Osteoblast (primary cell): ENCODE measurements around the gene SCAMP1. TPM values are rescaled to one million over a fixed set of nuclear protein-coding genes. Genes with fewer than 3 reads are reported as not detected.
A peak's percentile ranks its signal among the peaks of the same experiment; 100 is the strongest.

Experiments used
- DNase-seq: peaks from one replicate; pipeline ENCODE4 v3.0.0; 2011; ENCODE audit warnings: low spot score, mixed read lengths; ENCODE audit not compliant: insufficient read length; ENCODE audit errors: missing footprints
- H2AFZ ChIP-seq: 2 replicates; pipeline ENCODE4 v1.6.0; 2011; ENCODE audit warnings: mild to moderate bottlenecking, low read length
- H3K27ac ChIP-seq: 2 replicates; pipeline ENCODE4 v1.5.1; 2011; ENCODE audit warnings: mild to moderate bottlenecking, low read depth, low read length, moderate library complexity
- H3K27me3 ChIP-seq: 2 replicates; pipeline ENCODE4 v1.6.0; 2012; ENCODE audit warnings: mild to moderate bottlenecking, control low read depth, inconsistent platforms, low read length, moderate library complexity; ENCODE audit not compliant: insufficient read depth
- H3K36me3 ChIP-seq: 2 replicates; pipeline ENCODE4 v1.5.1; 2011; ENCODE audit warnings: mild to moderate bottlenecking, low read length, control low read depth, moderate library complexity; ENCODE audit not compliant: insufficient read depth
- H3K4me1 ChIP-seq: 2 replicates; pipeline ENCODE4 v1.5.1; 2011; ENCODE audit warnings: mild to moderate bottlenecking, low read length, control low read depth, moderate library complexity; ENCODE audit not compliant: insufficient read depth
- H3K4me2 ChIP-seq: 2 replicates; pipeline ENCODE4 v1.6.0; 2011; ENCODE audit warnings: mild to moderate bottlenecking, low read length; ENCODE audit not compliant: insufficient read depth
- H3K4me3 ChIP-seq: fragments of 200-600 bp; sonication (generic); 3 replicates; pipeline ENCODE4 v1.5.1; 2012; ENCODE audit warnings: mild to moderate bottlenecking, low read length, inconsistent platforms; ENCODE audit not compliant: insufficient read depth
- H3K79me2 ChIP-seq: 2 replicates; pipeline ENCODE4 v1.6.0; 2012; ENCODE audit warnings: mild to moderate bottlenecking, low read length, control low read depth, inconsistent platforms; ENCODE audit not compliant: insufficient read depth
- H3K9me3 ChIP-seq: 2 replicates; pipeline ENCODE4 v1.5.1; 2011; ENCODE audit warnings: low read depth, low read length, control low read depth
- H4K20me1 ChIP-seq: 2 replicates; pipeline ENCODE4 v1.6.0; 2012; ENCODE audit warnings: mild to moderate bottlenecking, low read length, control low read depth; ENCODE audit not compliant: insufficient read depth
- CTCF ChIP-seq: IDR thresholded peaks from 2 replicates; pipeline ENCODE4 v1.5.1; 2011; ENCODE audit warnings: mild to moderate bottlenecking, low read depth, low read length, moderate library complexity; ENCODE audit errors: extremely low read depth
- total RNA-seq: library from RNA; depleted of rRNA; stranded (reverse); fragments of >200 nt; gene quantifications from 2 replicates; pipeline ENCODE4 v1.2.3, GENCODE V29; 2012

Gene SCAMP1
- total RNA-seq, 1 donor, result 70.2 TPM

- no peak overlapping the region for H2AFZ ChIP-seq
- no peak for TF ChIP-seq CTCF
- H3K4me1 ChIP-seq, result peaks cover 53% of the 10 kb centered on the region
- no peak overlapping the region for H3K4me3 ChIP-seq
- H3K27me3 ChIP-seq, result no peaks in the 10 kb centered on the region
- no peak for DNase-seq
- H3K4me2 ChIP-seq, result peak overlapping the region; percentile 31
- peaks cover 20% of the 10 kb centered on the region for H3K79me2 ChIP-seq
- no peaks in the 10 kb centered on the region for H4K20me1 ChIP-seq
- peak overlapping the region; percentile 37 for H3K27ac ChIP-seq
- no peaks in the 10 kb centered on the region for H3K36me3 ChIP-seq
- H3K9me3 ChIP-seq, result no peaks in the 10 kb centered on the region
These were observed 147.9 kb downstream of the SCAMP1 start for GRCh38 chr5:78508186-78508765.

DNA sequence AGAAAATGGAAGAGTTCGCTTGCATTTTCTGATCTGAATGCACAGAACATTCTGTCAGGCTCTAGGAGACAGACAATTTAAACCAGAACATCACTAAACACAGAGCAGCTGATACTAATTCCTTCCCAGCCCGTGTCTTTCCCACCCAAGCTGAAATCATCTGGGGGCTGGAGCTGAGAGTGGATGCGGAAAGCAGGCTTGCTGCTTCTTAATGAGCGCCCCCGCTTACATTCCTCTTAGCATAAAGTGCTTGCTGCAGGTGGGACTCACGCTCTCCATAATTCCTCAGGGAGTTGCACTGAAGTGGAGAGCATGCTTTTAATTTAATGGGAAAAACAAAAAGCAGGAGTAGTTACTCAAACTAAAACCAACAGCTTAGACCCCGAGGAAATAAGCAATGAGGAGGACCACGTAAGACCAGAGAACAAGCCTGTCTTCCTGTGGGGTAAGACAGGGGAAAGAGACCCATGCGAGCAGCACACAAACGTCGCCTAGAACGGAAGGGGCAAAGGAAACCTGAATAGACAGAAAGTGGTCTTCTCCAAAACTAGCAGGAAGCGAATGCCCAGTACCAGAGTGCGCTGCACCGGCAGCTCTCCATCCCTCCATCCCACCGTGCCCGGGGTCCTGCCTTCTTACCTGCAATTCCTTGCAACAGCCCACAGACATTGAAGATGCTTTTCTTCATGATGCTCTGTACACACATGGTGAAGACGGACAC lies 148.9 kb downstream of the SCAMP1 start:
- Histone ChIP-seq H3K4me1 (peaks cover 47% of the 10 kb centered on the region), H3K79me2 (peaks cover 17% of the 10 kb centered on the region)

GRCh38 chr5:78509884-78510769 lies 149.7 kb downstream of the SCAMP1 start:
- no peaks in the 10 kb centered on the region for H3K9me3 ChIP-seq
- H3K4me2 ChIP-seq, result peak overlapping the region; percentile 63
- H3K79me2 ChIP-seq, result peaks cover 16% of the 10 kb centered on the region
- no peaks in the 10 kb centered on the region for H4K20me1 ChIP-seq
- no peaks in the 10 kb centered on the region for H3K27me3 ChIP-seq
- H3K36me3 ChIP-seq, result no peaks in the 10 kb centered on the region
- TF ChIP-seq CTCF, result no peak
- H3K27ac ChIP-seq, result no peak overlapping the region
- no peak for DNase-seq
- peaks cover 47% of the 10 kb centered on the region for H3K4me1 ChIP-seq
- peak overlapping the region; percentile 53 for H3K4me3 ChIP-seq
- H2AFZ ChIP-seq, result peak overlapping the region; percentile 27

More for the DNA sequence above, 148.9 kb downstream of the SCAMP1 start:
- no peak for TF ChIP-seq CTCF
- Histone ChIP-seq H3K4me3 (no peak overlapping the region), H3K36me3 (no peaks in the 10 kb centered on the region), H2AFZ (no peak overlapping the region), H3K27me3 (no peaks in the 10 kb centered on the region), H4K20me1 (no peaks in the 10 kb centered on the region), H3K4me2 (peak overlapping the region; percentile 6), H3K9me3 (no peaks in the 10 kb centered on the region), H3K27ac (no peak overlapping the region)
- no peak for DNase-seq
